Measurements from ENCODE around the gene PTPRT.

PTPRT gene

DNA sequence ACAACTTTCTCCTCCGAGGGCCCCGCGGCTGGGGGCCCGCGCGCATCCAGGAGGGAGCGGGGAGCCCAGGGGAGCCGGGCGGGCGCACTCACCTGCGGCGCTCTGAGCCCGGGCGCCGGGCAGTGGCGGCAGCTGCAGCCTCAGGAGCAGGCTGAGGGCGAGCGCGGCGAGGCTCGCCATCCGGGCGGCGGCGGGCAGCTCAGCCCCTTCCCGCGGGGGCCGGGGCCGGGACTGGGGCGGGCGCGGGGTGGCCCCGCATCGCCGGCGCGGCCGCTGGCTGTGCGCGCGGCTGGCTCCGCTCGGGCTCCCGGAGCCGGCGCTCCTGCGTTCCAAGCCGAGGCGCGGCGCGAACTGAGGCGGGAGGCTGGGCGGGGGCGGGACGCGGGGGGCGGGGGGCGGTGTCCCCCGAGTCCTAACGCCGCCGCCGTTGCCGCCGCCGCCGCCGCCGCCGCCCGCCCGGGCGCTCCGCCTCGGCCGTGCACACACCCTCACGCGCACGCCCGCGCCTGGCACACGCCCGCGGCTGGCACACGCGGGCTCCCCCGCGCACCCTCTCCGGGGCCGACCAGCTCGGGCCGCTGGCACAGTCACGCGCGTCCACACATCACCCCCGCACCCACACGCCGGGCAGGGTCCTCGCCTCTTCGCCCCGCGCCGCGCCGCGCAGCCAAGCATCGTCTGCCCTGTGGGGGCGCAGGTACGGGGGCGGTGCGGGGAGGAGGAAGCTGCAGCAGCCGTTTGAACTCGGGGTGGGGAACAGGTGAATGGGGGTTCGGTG, at the start of gene PTPRT:
Gene PTPRT (minus strand): TSS at position 353 of the 778 bp plus-strand sequence. CDS start 173 bp downstream, at position 180.
- no peak for DNase-seq

DNA sequence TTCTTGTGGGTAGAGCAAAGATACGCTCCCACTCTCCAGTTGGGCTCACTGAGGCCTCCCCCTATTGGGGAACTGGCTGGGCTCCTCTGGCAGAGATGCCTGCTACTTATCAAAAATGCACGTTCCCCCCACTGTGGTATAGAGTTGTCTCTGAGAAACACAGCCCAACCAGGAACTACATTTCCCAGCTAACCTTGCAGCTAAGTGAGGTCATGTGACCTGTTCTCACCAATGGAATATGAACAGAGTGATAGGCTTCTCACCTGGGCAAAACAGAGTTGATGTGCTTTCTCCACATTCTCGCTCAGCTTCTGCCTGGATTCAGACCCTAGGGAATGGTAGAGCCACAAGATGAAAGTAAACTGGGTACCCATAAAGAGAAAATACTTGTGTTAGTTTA, 49.1 kb upstream of the PTPRT start:
- DNase-seq = no peak

DNA sequence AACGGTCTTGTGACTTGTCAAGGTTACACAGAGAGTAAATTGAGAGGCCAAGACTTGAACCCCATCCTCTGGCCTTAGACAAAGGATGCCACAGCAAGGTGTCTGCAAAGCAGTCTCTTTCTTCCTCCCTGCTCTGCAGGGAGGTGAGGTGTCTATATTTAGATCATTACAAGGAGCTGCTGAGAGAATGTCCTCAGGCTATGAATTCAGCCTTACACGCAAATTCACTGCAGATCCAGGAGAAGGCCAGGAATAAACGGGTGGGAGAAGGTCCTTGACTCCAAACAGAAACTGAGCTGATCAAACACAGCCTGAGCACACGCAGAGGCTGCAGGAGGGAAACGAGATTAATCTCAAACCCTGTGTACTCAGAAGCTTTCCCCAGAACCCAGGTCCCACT, 48.6 kb upstream of the PTPRT start:
- DNase-seq = no peak

DNA sequence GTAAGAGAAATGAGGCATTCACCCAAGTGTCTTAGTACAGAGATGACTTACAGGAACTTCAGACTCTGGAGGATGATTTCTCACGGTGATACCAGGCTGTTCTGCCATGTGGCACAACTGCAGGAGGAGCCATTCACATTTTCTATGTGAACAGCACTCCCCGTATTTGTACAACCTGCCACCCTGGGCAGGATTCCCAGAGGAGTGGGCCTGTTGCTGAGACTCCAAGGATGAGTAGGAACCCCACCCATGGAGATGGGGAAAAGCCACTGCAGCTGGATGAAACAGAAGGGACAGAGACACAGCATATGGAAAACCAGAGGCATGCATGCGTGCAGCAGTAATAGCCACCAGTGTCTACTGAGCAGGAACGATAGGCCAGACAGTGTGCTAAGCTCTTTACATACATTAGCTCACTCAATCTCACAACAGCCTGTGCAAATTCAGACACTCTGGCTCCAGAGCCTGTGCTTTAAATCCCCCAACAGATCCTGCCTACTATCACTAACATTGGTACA, 48.0 kb upstream of the PTPRT start:
- DNase-seq = no peak

DNA sequence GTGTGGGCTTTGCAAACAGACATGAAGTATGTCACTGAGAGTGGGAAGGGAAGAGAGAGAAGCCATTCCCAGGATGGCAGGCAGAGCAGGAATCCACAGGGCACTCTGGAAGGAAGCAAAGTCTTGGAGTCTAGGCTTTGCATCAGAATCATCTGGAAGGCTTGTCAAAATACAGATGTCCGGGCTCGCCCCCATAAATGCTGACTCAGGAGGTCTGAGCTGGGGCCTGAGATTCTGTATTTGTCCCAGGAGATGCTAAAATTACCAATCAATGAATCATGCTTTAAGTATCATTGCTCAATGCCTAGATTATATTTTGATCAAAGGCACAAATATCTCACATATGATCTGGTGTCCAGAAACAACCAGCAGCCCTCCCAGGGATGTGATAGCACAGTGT, 46.3 kb upstream of the PTPRT start:
- no peak for DNase-seq

DNA sequence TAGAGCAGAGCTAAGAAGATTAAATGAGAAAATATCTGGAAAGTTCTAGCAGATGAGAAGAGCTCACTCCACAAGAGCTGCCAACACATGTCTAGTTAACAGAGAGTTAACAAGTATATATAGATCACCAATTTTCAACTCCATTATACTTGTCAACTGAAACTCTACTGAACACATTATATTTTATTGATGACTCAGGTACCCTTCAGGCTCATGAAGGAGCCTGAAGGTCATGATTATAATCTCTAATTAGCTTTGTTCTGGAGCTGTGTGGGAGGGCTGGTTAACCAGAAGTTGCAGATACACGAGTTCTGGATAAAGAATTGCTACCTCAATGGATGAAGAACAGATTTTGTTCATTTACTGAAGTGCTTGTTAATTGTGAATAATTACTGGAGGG, 42.1 kb upstream of the PTPRT start:
- DNase-seq = no peak

DNA sequence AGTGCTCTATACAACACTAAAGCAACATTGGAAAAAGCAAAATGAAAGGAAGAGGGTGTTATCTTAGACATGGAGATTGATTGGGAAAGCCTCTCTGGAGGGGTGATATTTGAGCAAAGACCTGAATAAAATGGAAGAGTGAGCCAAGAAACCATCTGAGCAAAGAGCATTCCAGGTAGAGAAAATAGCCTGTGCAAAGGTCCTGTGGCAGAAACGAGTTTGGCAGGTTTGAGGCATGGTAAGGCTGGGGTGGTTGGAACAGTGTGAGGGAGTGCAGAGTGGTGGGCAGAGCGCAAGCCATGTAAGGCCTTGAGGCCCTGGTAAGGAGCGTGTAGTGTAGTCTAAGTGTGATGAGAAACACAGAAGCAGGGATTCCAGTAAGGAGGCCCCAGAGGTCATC, 40.0 kb upstream of the PTPRT start:
- no peak for DNase-seq

DNA sequence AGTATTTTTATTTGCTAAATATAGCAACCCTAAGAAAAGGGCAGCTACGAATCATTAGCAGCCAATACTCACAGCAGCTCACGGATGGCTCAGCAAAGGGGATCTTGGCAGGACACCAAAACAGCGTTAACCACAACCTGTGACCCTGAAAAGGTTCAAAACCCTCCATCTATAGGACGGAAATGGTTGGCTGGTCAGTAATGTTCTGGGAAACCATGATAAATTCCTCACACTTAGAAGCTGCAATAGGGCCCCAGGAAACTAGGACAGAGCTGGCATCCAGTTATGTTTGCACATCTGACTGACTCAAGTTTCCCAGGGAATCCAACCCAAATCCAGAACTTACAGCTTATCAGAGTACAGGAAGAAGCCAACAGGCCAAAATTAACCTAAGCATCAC, 30.9 kb upstream of the PTPRT start:
- no peak for DNase-seq

DNA sequence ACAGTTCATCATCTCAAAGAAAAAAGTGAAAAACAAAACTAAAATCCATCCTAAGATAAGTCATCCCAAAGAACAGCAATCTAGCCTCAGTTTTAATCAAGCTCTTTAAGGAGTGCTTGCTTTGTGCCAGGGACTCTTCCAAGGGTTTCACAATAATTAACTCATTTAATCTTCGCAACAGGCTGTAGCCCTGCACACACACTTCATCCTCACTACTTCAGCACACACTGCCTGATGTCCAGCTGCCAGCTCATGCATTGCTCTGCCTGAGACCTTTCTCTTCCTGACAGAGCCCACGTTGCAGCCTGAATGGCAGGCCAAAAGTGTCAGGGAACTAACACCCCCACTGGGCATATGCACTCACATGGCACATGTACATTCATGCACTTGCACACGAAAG, 21.2 kb upstream of the PTPRT start:
- DNase-seq = no peak

DNA sequence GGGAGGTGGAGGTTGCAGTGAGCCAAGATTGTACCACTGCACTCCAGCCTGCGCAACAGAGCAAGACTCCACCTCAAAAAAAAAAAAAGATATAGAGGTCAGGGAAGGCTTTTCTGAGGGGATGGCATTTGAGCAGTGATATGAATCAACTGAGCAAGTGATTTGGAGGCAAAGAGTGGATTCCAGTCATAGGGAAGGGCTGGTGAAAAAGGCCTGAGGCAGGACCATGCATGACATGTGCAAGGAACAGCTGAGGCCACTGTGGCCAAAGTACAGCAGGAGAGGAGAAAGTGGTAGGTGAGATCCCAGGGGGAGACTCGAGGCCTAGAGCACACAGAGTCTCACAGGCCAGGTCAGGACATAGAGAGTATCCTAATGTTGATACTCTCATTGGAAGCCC, 20.1 kb upstream of the PTPRT start:
- no peak for DNase-seq

DNA sequence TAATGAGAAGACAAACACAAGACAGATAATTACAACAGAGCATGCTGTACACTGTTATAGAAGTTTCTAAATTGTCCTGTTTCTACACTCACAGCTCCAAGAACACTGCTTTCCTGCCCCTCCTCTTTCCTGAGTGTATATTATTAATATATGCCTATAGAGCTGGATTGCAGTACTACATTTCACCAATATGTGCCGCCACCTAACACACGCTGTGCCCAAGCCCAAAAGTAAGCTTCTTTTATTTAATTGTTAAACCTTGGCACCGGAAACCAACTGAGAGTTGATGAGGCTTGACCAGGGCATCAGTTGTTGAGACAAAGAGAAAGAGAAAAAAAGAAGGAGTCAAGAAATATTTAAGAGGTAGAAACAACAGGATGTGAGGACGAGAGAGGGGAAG, 16.0 kb upstream of the PTPRT start:
- DNase-seq = no peak

DNA sequence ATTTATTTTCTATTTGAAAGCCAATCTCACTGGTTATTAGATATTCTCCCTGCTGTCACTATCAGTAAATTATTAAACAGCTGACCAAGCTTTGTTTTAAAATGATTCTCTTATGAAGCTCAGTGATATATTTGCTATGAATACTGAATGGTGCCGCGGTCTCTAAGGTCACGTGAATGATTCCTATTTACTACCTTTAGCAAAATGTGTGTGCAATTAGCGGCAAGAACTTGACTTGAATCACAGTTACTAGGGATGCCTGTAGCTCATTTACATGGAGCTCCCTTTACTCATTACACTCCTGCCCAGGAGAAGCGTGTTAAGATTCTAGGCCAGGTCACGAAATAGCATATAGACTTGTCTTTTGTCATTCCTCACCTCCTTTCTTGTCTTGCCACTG, 12.4 kb upstream of the PTPRT start:
- DNase-seq = no peak

DNA sequence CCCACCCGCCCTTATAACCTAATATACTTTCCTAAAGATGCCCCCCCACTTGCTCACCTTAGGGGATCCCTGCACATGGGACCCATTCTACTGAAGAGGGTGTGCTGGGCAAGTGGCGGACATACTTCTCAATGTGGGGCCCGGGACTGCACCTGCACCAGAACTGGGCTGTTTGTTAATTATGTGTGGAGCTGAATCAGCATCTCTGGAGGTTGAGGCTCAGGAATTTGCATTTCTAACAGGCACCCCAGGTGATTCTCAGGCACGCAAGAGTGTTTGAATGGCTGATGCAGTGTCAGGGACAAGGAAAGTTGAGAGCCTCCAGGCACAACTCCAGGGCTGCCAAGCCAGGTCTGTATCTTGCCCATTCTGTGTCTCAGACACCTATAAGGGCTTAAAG, 8.9 kb upstream of the PTPRT start:
- DNase-seq = no peak

DNA sequence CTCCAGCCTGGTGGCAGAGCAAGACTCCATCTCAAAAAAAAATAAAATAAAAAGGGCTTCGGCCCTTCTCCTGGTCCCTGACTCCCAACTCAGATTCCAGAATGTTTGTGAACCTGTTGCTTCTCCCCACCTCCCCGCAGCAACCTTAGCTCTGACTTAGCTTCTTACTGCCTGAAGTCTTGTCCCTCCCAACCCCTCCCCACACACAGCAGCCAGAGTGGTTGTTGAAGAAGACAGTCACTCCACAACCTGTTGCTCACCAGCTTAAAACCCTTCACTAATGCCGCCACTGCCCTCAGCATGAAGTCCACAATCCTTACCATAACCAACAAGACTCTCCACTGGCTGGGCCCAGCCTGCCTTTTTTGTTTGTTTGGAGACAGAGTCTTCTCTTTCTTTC, 6.5 kb upstream of the PTPRT start:
- no peak for DNase-seq

DNA sequence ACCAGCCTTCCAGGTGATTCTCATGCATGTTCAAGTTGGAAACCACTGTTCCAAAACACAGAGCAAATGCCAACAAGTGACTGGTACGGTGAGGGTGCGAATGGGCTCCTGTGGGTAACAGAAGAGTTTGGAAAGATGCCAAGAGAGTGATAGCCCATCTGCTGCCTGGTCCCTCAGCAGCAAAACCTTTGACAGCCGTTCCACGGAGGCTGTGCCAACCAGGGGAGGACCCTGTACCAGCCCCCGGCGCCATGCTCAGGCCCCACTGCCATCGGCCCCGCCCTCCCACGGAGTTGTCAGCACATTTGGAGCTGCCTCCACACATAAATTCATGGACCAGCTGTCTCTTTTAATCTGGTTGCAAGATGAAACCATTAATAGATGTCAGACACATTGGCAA, 4.4 kb upstream of the PTPRT start:
- no peak for DNase-seq

DNA sequence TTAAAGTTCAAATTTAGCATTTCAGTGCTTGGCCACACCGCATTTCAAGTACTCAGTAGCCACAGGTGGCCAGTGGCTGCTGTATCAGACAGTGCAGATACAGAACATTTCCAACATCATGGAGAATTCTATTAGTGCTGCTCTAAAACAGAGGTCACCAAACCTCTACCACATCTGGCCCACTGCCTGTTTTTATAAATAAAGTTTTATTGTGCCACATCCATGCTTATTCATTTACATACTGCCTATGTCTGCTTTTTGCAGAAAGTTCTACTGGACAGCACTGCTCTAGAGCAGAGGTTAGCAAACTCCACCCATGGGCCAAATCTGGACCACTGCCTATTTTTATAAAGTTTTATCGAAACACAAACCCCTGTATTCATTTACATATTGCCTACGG, 3.7 kb upstream of the PTPRT start:
- no peak for DNase-seq

DNA sequence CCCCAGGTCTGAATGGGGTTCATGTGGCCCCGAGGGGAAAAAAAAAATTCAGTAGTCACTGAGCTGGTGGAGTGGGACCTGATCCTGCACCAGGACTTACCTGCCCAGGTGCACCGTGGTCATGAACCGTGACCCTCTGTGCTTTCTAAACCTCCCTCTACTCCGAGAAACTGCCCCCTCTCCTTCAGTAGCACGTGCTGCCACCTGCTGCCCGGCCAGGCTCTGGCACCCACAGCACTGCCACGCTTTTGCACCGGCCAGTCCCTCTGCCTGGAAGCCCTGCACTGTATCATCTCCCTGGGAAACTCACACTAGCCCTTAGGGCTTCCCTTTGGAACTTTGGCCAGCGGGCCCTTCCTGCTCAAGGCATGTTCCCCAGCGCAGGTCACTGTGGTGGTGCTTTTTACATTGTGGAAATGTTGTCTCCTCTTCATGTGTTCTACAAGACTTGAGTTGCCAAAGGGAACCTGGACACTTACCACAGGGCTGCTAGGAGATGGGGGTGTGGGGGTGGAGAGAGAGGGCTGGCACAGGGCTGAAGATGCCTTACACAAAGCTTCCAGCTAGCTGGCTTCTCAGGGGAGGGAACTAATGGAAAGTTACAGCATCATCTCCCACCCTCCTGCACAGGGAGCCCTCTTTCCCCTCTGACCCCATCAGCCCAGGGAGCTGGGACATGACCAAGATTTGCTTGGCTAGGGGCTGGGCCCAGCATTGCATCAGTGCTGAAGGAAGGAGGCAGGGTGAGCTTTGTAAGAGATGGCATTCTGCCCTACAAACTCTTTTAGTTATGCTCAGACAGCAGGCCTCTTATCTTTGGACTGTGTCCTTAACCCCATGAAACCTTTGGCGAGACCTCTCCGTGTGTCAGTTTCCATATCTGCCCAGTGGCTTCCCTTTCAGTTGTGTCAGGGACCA, 2.5 kb upstream of the PTPRT start:
- DNase-seq = no peak

DNA sequence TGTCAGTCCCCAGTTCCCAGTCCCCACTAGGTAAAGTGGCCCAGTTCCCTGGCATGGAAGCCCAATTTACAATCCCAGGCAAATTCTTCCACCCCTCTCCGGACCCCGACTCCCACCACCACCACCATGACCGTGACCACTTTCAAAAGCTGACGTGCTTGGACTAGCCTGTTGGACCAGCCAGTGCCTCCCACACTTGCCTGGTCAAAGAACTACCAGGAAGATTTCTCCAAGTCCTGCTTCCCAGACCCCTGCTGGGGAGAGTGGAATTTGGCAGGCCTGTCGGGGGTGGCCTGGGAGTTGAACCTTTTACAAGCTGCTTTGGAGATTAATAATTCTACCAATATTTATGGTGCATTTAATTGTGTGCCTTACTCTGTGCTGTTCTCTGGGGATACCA, 1.4 kb upstream of the PTPRT start:
- no peak for DNase-seq

DNA sequence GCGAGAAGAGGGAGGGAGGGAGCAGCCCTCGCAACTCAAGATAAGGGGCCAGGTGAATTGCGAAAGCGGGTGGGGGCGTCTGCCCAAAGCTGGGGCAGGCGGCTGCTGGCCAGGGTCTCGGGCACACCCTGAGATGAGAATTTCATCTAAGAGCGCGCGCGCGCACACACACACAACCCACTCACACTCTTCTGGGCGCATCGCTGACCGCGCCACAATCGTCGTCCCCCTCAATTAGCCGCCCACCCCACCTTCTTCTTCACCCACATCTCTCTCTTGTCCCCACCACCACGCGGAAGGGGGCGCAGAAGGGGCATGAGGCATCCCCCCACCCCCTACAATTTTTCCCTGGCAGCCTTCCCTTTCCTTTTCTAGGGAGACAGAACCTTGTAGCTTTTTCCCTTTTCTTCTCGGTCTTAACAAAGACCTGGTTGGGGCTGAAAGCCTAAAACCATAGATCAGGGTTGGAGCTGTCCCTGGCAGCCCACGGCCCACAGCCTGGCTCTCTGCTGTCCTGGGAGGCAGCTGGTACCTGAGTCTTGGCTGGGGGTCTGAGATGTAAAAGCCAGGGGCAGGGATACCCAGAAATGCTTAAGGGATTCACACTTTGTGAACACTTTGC, 737 bp upstream of the PTPRT start:
- no peak for DNase-seq

DNA sequence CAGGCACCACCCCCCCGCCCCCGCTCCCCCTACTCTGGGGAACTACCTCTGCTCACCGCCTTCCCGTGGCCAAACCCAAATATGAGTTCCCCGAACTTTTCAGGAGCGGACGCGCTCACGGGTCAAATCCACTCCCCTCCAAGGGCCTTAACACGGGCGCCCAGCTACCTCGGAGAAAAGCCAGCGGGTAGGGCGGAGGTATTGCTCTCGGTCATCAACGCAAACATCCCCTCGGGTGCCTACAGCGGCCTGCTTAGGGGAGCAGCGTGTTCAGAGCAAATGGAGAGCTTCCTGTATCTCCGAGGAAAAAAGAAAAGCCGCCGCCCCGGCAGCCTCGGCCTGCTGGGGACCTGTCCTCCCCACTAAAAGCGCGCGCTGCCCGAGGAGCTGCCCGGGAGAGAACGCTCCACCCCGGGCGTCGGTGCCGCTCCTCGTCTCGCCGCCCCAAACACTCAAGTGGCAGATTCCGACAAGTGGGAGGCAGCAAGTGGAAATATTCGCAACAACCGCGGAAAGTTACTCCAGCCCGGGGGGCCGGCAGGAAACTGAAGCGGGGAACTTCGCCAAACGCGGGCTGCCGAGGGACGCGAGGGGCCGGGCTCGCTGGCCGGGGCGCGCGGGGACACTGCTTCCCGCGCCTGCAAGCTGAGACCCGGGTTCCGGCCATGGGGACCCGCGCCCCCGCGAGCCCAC, 699 bp downstream of the PTPRT start:
- no peak for DNase-seq

DNA sequence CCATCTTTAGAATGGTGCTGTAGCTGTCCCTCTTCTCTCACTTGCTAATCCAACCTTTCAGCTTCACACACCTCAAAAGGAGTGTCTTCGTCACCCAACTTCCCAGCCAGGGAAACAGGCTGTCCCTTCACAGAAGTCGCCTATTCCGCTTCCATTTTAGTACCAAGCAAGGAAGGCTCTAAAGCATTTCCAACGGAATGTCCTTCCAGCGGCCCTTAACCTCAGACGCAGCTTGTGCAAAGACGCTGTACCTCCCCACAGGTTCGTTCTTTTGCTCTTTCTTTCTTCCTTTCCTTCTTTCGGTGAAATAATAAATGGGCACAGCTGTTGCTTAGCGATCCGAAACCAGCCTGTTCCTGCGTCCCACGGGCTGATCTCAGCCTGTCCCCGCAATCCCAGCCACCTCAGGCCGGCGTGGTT, 1.5 kb downstream of the PTPRT start:
- DNase-seq = no peak

DNA sequence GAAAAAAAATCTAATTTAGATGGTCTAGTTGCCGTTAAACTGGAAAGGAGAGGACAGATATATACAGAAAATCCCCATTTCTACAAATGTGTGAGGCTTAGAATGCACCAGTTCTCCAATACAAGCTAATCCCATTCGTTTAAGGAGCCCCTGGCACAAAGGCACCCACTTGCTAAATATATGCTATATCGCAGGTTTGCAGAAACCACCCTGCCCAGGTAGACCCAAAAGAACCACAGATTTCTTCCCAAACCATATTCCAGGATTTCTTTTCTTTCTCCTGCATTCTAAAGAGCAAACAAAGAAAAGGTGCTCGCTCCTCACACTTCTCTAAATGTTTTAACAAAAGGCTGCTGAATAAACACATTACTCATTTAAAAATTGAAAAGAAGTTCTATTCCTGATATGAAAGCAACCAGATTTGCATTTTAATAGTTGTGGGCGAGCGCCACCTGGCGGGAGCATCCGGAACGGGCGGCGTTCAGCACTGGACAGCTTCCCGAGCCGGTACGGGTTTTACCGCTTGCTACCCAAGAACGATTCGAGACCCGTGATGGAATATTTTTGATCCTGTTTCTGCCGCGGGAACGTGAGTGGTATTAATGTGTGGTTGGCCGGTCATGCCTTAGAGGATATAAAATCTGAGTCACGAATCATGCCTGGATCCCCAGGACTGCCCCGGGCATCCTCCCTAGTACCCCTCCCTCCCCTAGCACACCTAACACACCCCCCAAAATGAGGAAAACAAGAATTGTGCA, 2.1 kb downstream of the PTPRT start:
- peak; percentile 88 for DNase-seq

Measured in left hindlimb (tissue), 1 donor.